ENCODE data around the gene QSOX2.

Gene QSOX2

GRCh38 chr9:136182850-136183422, 62.7 kb downstream of the QSOX2 start:
- TF ChIP-seq POLR2A (IDR thresholded peaks at IDR 0.05; ENCODE audit: low read depth, low read length) = no peak
- TF ChIP-seq POLR2AphosphoS5 (IDR thresholded peaks at IDR 0.05; ENCODE audit: low read depth, low read length) = no peak
- TF ChIP-seq TAF1 (IDR thresholded peaks at IDR 0.05; ENCODE audit: borderline replicate concordance, low read depth, low read length) = no peak
- no peak for DNase-seq (ENCODE audit: insufficient read length)
- no peak for FAIRE-seq

- FAIRE-seq = no peak
- no peak for TF ChIP-seq POLR2A (IDR thresholded peaks at IDR 0.05; ENCODE audit: low read depth, low read length)
- TF ChIP-seq POLR2AphosphoS5 (IDR thresholded peaks at IDR 0.05; ENCODE audit: low read depth, low read length) = no peak
- no peak for TF ChIP-seq TAF1 (IDR thresholded peaks at IDR 0.05; ENCODE audit: borderline replicate concordance, low read depth, low read length)
- no peak for DNase-seq (ENCODE audit: insufficient read length)
These were observed 63.2 kb downstream of the QSOX2 start for GRCh38 chr9:136182420-136182787.

GRCh38 chr9:136181784-136182419, 63.7 kb downstream of the QSOX2 start:
- FAIRE-seq = no peak
- no peak for TF ChIP-seq POLR2A (IDR thresholded peaks at IDR 0.05; ENCODE audit: low read depth, low read length)
- no peak for TF ChIP-seq POLR2AphosphoS5 (IDR thresholded peaks at IDR 0.05; ENCODE audit: low read depth, low read length)
- TF ChIP-seq TAF1 (IDR thresholded peaks at IDR 0.05; ENCODE audit: borderline replicate concordance, low read depth, low read length) = no peak
- no peak for DNase-seq (ENCODE audit: insufficient read length)

- FAIRE-seq = no peak
- no peak for TF ChIP-seq POLR2AphosphoS5 (IDR thresholded peaks at IDR 0.05; ENCODE audit: low read depth, low read length)
- TF ChIP-seq POLR2A (IDR thresholded peaks at IDR 0.05; ENCODE audit: low read depth, low read length) = no peak
- no peak for TF ChIP-seq TAF1 (IDR thresholded peaks at IDR 0.05; ENCODE audit: borderline replicate concordance, low read depth, low read length)
- DNase-seq (ENCODE audit: insufficient read length) = no peak
These were observed 65.0 kb downstream of the QSOX2 start for GRCh38 chr9:136180586-136180985.

GRCh38 chr9:136179761-136180160, 65.9 kb downstream of the QSOX2 start:
- no peak for TF ChIP-seq POLR2A (IDR thresholded peaks at IDR 0.05; ENCODE audit: low read depth, low read length)
- no peak for TF ChIP-seq TAF1 (IDR thresholded peaks at IDR 0.05; ENCODE audit: borderline replicate concordance, low read depth, low read length)
- TF ChIP-seq POLR2AphosphoS5 (IDR thresholded peaks at IDR 0.05; ENCODE audit: low read depth, low read length) = no peak
- DNase-seq (ENCODE audit: insufficient read length) (no peak), FAIRE-seq (no peak)

GRCh38 chr9:136179101-136179616, 66.5 kb downstream of the QSOX2 start:
- TF ChIP-seq TAF1 (IDR thresholded peaks at IDR 0.05; ENCODE audit: borderline replicate concordance, low read depth, low read length) = no peak
- no peak for TF ChIP-seq POLR2AphosphoS5 (IDR thresholded peaks at IDR 0.05; ENCODE audit: low read depth, low read length)
- no peak for TF ChIP-seq POLR2A (IDR thresholded peaks at IDR 0.05; ENCODE audit: low read depth, low read length)
- no peak for FAIRE-seq
- DNase-seq (ENCODE audit: insufficient read length) = no peak

GRCh38 chr9:136178773-136179075, 66.9 kb downstream of the QSOX2 start:
- DNase-seq (ENCODE audit: insufficient read length) = no peak
- TF ChIP-seq POLR2AphosphoS5 (IDR thresholded peaks at IDR 0.05; ENCODE audit: low read depth, low read length) (no peak), POLR2A (IDR thresholded peaks at IDR 0.05; ENCODE audit: low read depth, low read length) (no peak), TAF1 (IDR thresholded peaks at IDR 0.05; ENCODE audit: borderline replicate concordance, low read depth, low read length) (no peak)
- no peak for FAIRE-seq

GRCh38 chr9:136178061-136178772, 67.4 kb downstream of the QSOX2 start:
- no peak for TF ChIP-seq POLR2AphosphoS5 (IDR thresholded peaks at IDR 0.05; ENCODE audit: low read depth, low read length)
- TF ChIP-seq TAF1 (IDR thresholded peaks at IDR 0.05; ENCODE audit: borderline replicate concordance, low read depth, low read length) = no peak
- no peak for TF ChIP-seq POLR2A (IDR thresholded peaks at IDR 0.05; ENCODE audit: low read depth, low read length)
- FAIRE-seq (no peak), DNase-seq (ENCODE audit: insufficient read length) (no peak)

- TF ChIP-seq POLR2AphosphoS5 (IDR thresholded peaks at IDR 0.05; ENCODE audit: low read depth, low read length) (no peak), POLR2A (IDR thresholded peaks at IDR 0.05; ENCODE audit: low read depth, low read length) (no peak), TAF1 (IDR thresholded peaks at IDR 0.05; ENCODE audit: borderline replicate concordance, low read depth, low read length) (no peak)
- FAIRE-seq (no peak), DNase-seq (ENCODE audit: insufficient read length) (no peak)
These were observed 68.4 kb downstream of the QSOX2 start for GRCh38 chr9:136177224-136177623.

GRCh38 chr9:136175616-136176197, 69.9 kb downstream of the QSOX2 start:
- TF ChIP-seq TAF1 (IDR thresholded peaks at IDR 0.05; ENCODE audit: borderline replicate concordance, low read depth, low read length) (no peak), POLR2AphosphoS5 (IDR thresholded peaks at IDR 0.05; ENCODE audit: low read depth, low read length) (no peak), POLR2A (IDR thresholded peaks at IDR 0.05; ENCODE audit: low read depth, low read length) (no peak)
- DNase-seq (ENCODE audit: insufficient read length) = no peak
- no peak for FAIRE-seq

- TF ChIP-seq TAF1 (IDR thresholded peaks at IDR 0.05; ENCODE audit: borderline replicate concordance, low read depth, low read length) (no peak), POLR2AphosphoS5 (IDR thresholded peaks at IDR 0.05; ENCODE audit: low read depth, low read length) (no peak), POLR2A (IDR thresholded peaks at IDR 0.05; ENCODE audit: low read depth, low read length) (no peak)
- DNase-seq (ENCODE audit: insufficient read length) (no peak), FAIRE-seq (no peak)
These were observed 70.6 kb downstream of the QSOX2 start for GRCh38 chr9:136174779-136175615.
